Stimulated activated CD8-positive, alpha-beta memory T cell treated with anti-CD3 and anti-CD28 coated beads, Interleukin-4, amount 100 ng/mL, for 24 hours (primary cell): ENCODE data around the gene MORC1.

ENCODE experiments used
- DNase-seq: peaks from one replicate; pipeline ENCODE4 v3.0.0-alpha.2; 2020; ENCODE audit warnings: low read depth

Gene MORC1

DNA sequence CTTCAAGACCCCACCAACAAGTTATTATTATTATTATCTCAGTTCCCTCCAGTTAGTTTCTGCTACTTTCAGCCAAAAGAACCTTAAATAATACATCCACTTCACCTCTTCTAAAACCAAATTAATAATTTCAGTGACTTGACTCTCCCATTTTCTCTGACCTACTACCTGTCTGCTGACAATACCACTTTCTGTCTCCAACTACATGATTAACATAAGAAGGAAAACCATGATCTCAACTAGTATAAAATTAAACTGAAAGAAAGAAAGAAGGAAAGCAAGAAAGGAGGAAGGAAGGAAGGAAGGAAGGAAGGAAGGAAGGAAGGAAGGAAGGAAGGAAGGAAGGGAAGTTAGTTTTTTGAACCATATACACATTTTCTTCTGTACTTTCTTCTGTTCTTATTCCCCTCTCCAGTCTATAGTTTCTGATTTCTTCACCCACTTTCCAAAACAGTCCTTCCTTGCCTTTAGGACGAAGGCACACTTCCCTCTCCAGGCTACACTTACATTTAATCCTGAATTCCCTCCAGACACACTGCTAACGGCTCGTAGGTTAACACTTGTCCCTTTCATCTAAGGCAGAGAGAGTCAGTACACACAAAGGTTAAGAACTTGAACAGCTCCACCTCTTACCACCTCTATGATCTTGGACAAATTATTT is 84.8 kb downstream of the MORC1 start:
- DNase-seq: no peak

- DNase-seq: no peak
These were observed 89.2 kb downstream of the MORC1 start for GRCh38 chr3:109028753-109029152.

- no peak for DNase-seq
These were observed 91.1 kb downstream of the MORC1 start for GRCh38 chr3:109026821-109027220.

- DNase-seq: no peak
These were observed 92.0 kb downstream of the MORC1 start for GRCh38 chr3:109025896-109026295.

DNA sequence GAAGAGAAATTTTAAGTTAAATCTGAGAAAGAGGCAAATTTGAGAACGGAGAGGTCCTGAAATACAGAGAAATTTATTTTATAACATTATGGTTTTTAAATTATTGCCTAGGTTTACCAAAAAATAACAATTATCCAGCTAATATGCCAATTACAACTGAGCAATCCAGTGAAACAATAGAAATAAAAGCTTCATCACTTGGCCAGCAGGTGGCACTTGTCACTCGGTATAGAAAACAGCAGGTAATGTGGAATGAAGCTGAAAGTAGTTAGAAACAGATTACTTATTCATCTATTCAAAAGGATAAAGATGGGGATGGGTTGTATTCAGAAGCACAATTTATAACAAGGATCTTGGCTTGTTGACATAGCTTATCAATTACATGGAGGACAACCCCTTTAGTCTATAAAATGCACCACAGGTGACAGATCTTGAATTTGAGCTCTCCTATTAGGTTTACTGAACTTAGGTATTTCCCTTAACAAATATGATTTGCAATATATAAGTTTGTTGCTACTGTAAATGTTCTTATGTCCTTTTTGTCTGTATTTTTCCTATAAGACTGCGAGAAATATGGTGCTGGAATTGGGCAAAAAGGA is 94.2 kb downstream of the MORC1 start:
- DNase-seq: peak; percentile 22

DNA sequence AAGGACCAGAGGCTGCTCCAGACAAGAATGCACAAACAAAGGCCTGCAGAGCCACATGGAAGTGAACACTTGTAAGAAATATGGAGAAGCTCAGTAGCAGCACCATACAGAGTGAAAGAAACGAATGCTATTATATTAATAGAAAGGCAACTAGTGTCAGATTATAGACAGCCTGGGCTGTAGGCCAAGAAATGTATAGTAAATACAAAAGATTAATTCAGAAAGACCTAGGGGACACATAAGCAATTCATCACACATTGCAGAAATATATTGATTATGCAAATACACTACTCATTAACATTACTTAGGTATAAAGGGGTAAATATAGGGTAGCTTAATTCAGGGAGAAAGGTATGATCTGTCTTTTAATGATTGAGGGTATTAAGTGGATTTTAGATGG is 94.8 kb downstream of the MORC1 start:
- no peak for DNase-seq

GRCh38 chr3:109021556-109021955 is 96.4 kb downstream of the MORC1 start:
- no peak for DNase-seq

- DNase-seq: no peak
These were observed 99.1 kb downstream of the MORC1 start for GRCh38 chr3:109018828-109019227.

GRCh38 chr3:109005443-109005842 is 112.5 kb downstream of the MORC1 start:
- DNase-seq: no peak

GRCh38 chr3:108998436-108998835 is 119.5 kb downstream of the MORC1 start:
- no peak for DNase-seq

DNA sequence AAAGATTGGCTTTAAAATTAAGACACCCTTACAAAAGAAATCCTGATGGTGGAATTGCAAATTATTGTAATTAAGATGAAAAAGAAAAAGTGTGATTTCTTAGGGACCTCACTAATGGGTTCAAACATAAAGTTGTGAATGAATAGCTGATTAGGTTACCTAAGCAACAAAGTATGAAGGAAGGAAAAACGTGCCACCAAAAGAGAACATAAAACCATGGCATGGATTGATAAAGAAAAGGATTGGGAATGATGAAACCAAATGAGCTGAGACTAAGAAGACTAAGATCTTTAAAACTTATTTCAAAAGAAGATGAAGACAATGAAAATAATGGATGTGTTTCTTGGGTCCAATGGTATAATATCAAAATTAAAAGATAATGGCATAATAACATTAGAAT is 132.1 kb downstream of the MORC1 start:
- no peak for DNase-seq

DNA sequence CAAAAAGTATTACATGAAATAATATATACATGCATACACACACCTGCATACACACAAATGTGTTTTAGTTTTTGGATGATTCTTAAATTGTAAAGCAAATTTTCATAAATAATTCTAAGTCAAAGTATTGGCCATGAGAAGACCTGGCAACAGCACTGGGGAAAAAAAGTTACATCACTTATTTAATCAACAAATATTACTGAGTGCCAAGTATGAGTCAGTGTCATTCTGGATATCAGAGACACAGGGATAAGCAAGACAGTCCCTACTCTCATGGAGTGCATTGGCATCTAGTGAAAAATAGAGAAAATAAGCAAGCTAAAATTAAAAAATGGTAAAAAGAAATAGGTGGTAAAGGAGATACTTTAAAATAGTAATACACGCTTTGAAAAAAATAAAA is 134.9 kb downstream of the MORC1 start:
- no peak for DNase-seq

GRCh38 chr3:108976058-108976457 is 141.9 kb downstream of the MORC1 start:
- DNase-seq: no peak

GRCh38 chr3:108973019-108973418 is 144.9 kb downstream of the MORC1 start:
- no peak for DNase-seq

DNA sequence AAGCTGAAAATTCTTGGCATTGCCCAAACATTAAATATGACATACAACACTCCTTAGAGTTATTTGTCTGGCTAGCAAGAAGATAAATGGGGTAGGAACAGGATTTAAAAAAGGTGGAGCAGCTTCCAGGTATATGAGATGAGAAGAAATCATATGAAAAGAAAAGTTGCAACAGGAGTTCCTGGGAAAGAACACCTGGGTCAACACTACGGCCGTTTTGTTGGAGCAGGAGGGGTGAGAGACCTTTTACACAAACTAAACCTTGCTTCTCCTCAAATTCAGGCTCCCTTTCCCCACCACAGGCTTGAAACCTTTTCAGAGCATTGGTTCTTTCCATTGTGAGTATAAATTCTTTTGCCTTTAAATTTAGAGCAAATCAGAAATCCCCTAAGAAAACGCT is 145.5 kb downstream of the MORC1 start:
- no peak for DNase-seq

GRCh38 chr3:108970561-108970960 is 147.4 kb downstream of the MORC1 start:
- DNase-seq: no peak

- DNase-seq: no peak
These were observed 151.2 kb downstream of the MORC1 start for GRCh38 chr3:108966773-108967172.

DNA sequence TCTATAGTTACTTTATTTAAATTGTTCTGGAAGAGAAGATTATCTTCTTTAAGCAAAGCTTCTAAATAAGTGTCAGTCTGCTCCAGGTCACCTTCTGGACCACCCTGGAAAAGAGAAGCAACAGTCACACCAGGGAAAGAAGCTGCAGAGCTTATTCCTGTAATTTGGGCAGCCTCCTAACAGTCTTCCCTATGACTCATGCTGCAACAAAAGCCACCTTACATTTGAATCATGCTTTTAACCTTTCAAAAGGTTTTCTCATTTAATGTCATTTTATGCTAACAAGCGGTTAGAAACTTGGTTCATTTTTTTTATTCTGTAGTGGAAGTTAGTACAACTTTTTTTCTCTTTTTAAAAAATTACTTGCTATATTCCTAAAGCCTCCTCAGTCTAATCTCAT is 158.9 kb downstream of the MORC1 start:
- DNase-seq: no peak

GRCh38 chr3:108953700-108954099 is 164.2 kb downstream of the MORC1 start, which contains the start of gene GUCA1C:
TSS of gene GUCA1C (minus strand) at chr3:108953879. CDS start at chr3:108953762, 117 bp downstream.
- no peak for DNase-seq

DNA sequence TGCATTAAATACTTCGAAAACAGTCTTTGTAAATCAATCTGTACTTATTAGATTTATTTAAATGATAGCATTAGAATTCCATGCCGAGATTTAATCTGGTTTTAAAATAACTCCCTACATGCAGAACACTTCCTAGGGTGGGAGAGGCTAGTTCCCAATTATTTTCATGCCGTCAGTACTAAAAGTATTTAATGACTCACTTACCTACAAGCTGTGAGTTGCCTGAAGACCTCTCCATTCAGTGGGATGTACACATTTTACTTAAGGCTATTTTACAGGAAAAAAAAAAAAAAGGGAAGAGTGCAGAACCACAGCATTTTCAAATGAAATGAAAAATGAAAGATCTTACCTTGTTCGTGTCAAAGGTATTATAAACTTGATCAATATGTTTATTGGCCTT is 164.7 kb downstream of the MORC1 start:
- no peak for DNase-seq

- no peak for DNase-seq
These were observed 166.0 kb downstream of the MORC1 start for GRCh38 chr3:108951820-108952501.

DNA sequence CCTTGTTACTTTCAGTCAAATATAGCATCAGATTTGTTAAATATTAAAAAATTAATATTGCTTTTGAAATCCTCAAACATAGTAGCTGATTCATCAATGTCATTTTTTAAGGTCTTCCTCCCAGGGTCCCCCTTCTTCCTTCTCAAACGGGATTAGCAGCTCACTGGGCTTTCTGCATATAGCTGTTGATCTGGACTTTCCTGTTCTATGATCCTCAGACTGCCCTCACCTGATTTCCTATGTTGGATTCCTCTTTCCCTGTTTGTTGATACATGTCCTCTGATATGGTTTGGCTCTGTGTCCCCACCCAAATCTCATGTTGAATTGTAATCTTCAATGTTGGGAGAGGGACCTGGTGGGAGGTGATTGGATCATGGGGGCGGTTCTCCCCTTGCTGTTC is 170.1 kb downstream of the MORC1 start:
- DNase-seq: no peak
